WTC11 (cell line): ENCODE data around the gene HEPHL1. TPM values are rescaled to one million over a fixed set of nuclear protein-coding genes. Genes with fewer than 3 reads are reported as not detected.

Source experiments
- ATAC-seq: fragments of 200-7000 bp; cut with Tn5 transposase; 2 replicates; pipeline ENCODE4 v1.10.0; 2021; ENCODE audit warnings: mild to moderate bottlenecking, moderate library complexity
- CTCF ChIA-PET: fragments of 300-600 bp; sonication (Branson Sonifier 250); formaldehyde crosslinking; loops from one replicate; lab custom pipeline; 2021; ENCODE audit warnings: antibody characterized with exemption; lab: Charles Lee
- POLR2A ChIA-PET: fragments of 350-600 bp; sonication (Branson Sonifier 250); formaldehyde crosslinking; loops from one replicate; lab custom pipeline; 2021; ENCODE audit warnings: antibody characterized with exemption; lab: Charles Lee
- DNase-seq: peaks from one replicate; pipeline ENCODE4 v3.0.0; 2021; ENCODE audit warnings: low spot score
- H3K27ac Mint-ChIP-seq: 2 replicates; pipeline ENCODE4 v1.8.0; 2021; ENCODE audit warnings: mixed read lengths
- H3K27me3 Mint-ChIP-seq: 2 replicates; pipeline ENCODE4 v1.8.0; 2021; ENCODE audit warnings: low read depth, mild to moderate bottlenecking, moderate library complexity, mixed read lengths
- H3K36me3 Mint-ChIP-seq: 2 replicates; pipeline ENCODE4 v1.8.0; 2021; ENCODE audit warnings: mixed read lengths
- H3K4me1 Mint-ChIP-seq: 2 replicates; pipeline ENCODE4 v1.8.0; 2022; ENCODE audit warnings: mixed read lengths
- H3K4me3 Mint-ChIP-seq: 2 replicates; pipeline ENCODE4 v1.8.0; 2021; ENCODE audit warnings: mild to moderate bottlenecking, moderate library complexity, mixed read lengths
- H3K9me3 Mint-ChIP-seq: 2 replicates; pipeline ENCODE4 v1.8.0; 2021; ENCODE audit warnings: mixed read lengths
- CREB1 ChIP-seq: sonication (generic); formaldehyde crosslinking; IDR thresholded peaks from 2 replicates; pipeline ENCODE4 v1.8.0; 2023; ENCODE audit warnings: mild to moderate bottlenecking, missing genetic modification reagents
- EMX1 ChIP-seq: fragments of 250-450 bp; sonication (Bioruptor Pico); IDR thresholded peaks from 2 replicates; pipeline ENCODE4 v1.8.0; 2021; ENCODE audit warnings: mild to moderate bottlenecking
- JUN ChIP-seq: sonication (generic); formaldehyde crosslinking; IDR thresholded peaks from 2 replicates; pipeline ENCODE4 v1.8.0; 2023; ENCODE audit warnings: mild to moderate bottlenecking, missing genetic modification reagents
- NFYB ChIP-seq: sonication (generic); formaldehyde crosslinking; conservative IDR thresholded peaks from 2 replicates; pipeline ENCODE4 v1.8.0; 2022; ENCODE audit warnings: low read depth, missing genetic modification reagents
- SOX15 ChIP-seq: fragments of 250-450 bp; sonication (Bioruptor Pico); IDR thresholded peaks from 2 replicates; pipeline ENCODE4 v1.9.0; 2021; ENCODE audit warnings: mild to moderate bottlenecking
- TCF7 ChIP-seq: sonication (generic); formaldehyde crosslinking; IDR thresholded peaks from 2 replicates; pipeline ENCODE4 v1.8.0; 2022; ENCODE audit warnings: mild to moderate bottlenecking, low read depth, missing genetic modification reagents, moderate library complexity
- TEAD1 ChIP-seq: sonication (generic); formaldehyde crosslinking; IDR thresholded peaks from 2 replicates; pipeline ENCODE4 v1.8.0; 2022; ENCODE audit warnings: mild to moderate bottlenecking, missing genetic modification reagents
- TP53 ChIP-seq: sonication (generic); formaldehyde crosslinking; IDR thresholded peaks from 2 replicates; pipeline ENCODE4 v1.8.1; 2023; ENCODE audit warnings: mild to moderate bottlenecking, missing genetic modification reagents
- ZNF121 ChIP-seq: sonication (generic); formaldehyde crosslinking; IDR thresholded peaks from 2 replicates; pipeline ENCODE4 v1.8.0; 2023; ENCODE audit warnings: missing genetic modification reagents
- ZNF263 ChIP-seq: sonication (generic); formaldehyde crosslinking; IDR thresholded peaks from 2 replicates; pipeline ENCODE4 v1.8.1; 2022; ENCODE audit warnings: low read depth, mild to moderate bottlenecking, moderate library complexity, missing genetic modification reagents
- ZNF416 ChIP-seq: fragments of 250-450 bp; sonication (Bioruptor Pico); IDR thresholded peaks from 2 replicates; pipeline ENCODE4 v1.9.0; 2021; ENCODE audit warnings: mild to moderate bottlenecking, inconsistent platforms
- ZNF423 ChIP-seq: fragments of 250-450 bp; sonication (Bioruptor Pico); IDR thresholded peaks from 2 replicates; pipeline ENCODE4 v2.1.2; 2022; ENCODE audit warnings: mild to moderate bottlenecking, moderate library complexity
- total RNA-seq: library from RNA; stranded (reverse); gene quantifications from 3 replicates; pipeline ENCODE4 v1.2.3, GENCODE V29; 2021
- TF ChIP-seq, protein P1 (sequence below): fragments of 200-600 bp; IDR thresholded peaks from 2 replicates; pipeline ENCODE4 v1.8.0; 2022; ENCODE audit warnings: antibody characterized with exemption
- TF ChIP-seq, protein P2 (sequence below): sonication (generic); formaldehyde crosslinking; IDR thresholded peaks from 2 replicates; pipeline ENCODE4 v1.8.1; 2023; ENCODE audit warnings: mild to moderate bottlenecking, missing genetic modification reagents, borderline replicate concordance
- TF ChIP-seq, protein P3 (sequence below): sonication (generic); formaldehyde crosslinking; IDR thresholded peaks from 2 replicates; pipeline ENCODE4 v1.8.0; 2022; ENCODE audit warnings: mild to moderate bottlenecking, missing genetic modification reagents
- TF ChIP-seq, protein P4 (sequence below): sonication (generic); formaldehyde crosslinking; IDR thresholded peaks from 2 replicates; pipeline ENCODE4 v1.8.0; 2023; ENCODE audit warnings: missing genetic modification reagents
- TF ChIP-seq, protein P5 (sequence below): fragments of 250-450 bp; sonication (Bioruptor Pico); IDR thresholded peaks from 2 replicates; pipeline ENCODE4 v2.1.2; 2022; ENCODE audit warnings: mild to moderate bottlenecking, moderate library complexity

HEPHL1 gene
- total RNA-seq, 1 experiment from 2014 or later, result 0.13 TPM

DNA sequence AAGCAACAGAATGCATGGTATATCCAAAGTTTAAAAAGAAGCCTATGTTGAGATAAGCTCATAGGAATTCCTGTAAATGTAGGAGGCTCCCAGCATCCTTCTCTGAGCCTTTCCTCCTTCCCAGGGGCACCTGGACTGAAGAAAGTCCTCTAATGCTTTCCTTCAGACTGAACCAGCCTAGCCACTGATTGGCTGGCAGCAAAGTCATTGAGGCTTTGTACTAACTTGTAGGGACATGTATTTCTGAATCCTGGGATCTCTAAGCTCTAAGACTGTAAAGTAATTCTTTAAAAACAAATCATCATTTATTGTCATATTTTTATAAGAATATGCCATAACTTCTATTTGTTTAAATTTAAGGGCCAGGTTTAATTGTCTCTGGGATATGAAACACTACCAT, 83.6 kb downstream of the HEPHL1 start:
- DNase-seq, result no peak
- ChIA-PET CTCF (interaction anchor here (1.1 kb wide), 1 partner anchor 209 kb away, joined by 5 read pairs; no protein-coding TSS in a partner anchor), POLR2A (interaction anchor here (1.2 kb wide), 1 partner anchor 24 kb away, joined by 3 read pairs; the partner anchor contains the start of gene PANX1)
- no peak overlapping the region for H3K4me3 Mint-ChIP-seq
- peaks cover 15% of the 10 kb centered on the region for H3K4me1 Mint-ChIP-seq
- no peak overlapping the region for H3K27ac Mint-ChIP-seq
- TF ChIP-seq JUN (CRISPR knock-in tag) (no peak), TEAD1 (CRISPR knock-in tag) (no peak), EMX1 (CRISPR knock-in tag) (no peak)
- TF ChIP-seq, protein P1, sequence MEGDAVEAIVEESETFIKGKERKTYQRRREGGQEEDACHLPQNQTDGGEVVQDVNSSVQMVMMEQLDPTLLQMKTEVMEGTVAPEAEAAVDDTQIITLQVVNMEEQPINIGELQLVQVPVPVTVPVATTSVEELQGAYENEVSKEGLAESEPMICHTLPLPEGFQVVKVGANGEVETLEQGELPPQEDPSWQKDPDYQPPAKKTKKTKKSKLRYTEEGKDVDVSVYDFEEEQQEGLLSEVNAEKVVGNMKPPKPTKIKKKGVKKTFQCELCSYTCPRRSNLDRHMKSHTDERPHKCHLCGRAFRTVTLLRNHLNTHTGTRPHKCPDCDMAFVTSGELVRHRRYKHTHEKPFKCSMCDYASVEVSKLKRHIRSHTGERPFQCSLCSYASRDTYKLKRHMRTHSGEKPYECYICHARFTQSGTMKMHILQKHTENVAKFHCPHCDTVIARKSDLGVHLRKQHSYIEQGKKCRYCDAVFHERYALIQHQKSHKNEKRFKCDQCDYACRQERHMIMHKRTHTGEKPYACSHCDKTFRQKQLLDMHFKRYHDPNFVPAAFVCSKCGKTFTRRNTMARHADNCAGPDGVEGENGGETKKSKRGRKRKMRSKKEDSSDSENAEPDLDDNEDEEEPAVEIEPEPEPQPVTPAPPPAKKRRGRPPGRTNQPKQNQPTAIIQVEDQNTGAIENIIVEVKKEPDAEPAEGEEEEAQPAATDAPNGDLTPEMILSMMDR, result no peak
- TF ChIP-seq, protein P2, sequence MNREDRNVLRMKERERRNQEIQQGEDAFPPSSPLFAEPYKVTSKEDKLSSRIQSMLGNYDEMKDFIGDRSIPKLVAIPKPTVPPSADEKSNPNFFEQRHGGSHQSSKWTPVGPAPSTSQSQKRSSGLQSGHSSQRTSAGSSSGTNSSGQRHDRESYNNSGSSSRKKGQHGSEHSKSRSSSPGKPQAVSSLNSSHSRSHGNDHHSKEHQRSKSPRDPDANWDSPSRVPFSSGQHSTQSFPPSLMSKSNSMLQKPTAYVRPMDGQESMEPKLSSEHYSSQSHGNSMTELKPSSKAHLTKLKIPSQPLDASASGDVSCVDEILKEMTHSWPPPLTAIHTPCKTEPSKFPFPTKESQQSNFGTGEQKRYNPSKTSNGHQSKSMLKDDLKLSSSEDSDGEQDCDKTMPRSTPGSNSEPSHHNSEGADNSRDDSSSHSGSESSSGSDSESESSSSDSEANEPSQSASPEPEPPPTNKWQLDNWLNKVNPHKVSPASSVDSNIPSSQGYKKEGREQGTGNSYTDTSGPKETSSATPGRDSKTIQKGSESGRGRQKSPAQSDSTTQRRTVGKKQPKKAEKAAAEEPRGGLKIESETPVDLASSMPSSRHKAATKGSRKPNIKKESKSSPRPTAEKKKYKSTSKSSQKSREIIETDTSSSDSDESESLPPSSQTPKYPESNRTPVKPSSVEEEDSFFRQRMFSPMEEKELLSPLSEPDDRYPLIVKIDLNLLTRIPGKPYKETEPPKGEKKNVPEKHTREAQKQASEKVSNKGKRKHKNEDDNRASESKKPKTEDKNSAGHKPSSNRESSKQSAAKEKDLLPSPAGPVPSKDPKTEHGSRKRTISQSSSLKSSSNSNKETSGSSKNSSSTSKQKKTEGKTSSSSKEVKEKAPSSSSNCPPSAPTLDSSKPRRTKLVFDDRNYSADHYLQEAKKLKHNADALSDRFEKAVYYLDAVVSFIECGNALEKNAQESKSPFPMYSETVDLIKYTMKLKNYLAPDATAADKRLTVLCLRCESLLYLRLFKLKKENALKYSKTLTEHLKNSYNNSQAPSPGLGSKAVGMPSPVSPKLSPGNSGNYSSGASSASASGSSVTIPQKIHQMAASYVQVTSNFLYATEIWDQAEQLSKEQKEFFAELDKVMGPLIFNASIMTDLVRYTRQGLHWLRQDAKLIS (CRISPR knock-in tag), result no peak
- peaks cover 26% of the 10 kb centered on the region for H3K36me3 Mint-ChIP-seq
- peaks cover 53% of the 10 kb centered on the region for H3K9me3 Mint-ChIP-seq
- ATAC-seq, result no peak
- H3K27me3 Mint-ChIP-seq, result no peaks in the 10 kb centered on the region

DNA sequence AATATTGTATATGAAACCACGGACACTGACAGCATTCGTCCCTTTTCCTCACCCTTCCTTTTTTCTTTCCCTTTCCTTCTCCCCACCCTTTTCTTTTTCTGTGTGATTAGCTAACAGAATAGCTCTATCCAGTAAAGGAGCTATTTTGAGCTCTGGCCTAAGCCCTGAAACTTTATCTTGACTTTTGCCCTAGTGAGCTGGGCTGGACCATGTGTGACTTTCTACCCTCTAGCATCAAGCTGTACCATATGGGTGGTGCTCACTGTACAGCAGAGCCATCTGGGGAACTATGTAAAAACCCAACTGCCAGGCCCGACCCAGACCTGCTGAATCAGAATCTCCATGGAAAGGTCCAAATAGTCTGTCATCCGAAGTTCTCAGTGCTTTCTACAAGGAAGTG, 85.6 kb downstream of the HEPHL1 start:
- Mint-ChIP-seq H3K4me3 (no peak overlapping the region), H3K36me3 (peaks cover 13% of the 10 kb centered on the region), H3K27me3 (no peaks in the 10 kb centered on the region), H3K4me1 (peaks cover 15% of the 10 kb centered on the region), H3K27ac (peak overlapping the region; percentile 61; the same call in 1 of the 2 replicates), H3K9me3 (peaks cover 41% of the 10 kb centered on the region)
- DNase-seq (no peak), ATAC-seq (no peak)
- TF ChIP-seq, protein P3, sequence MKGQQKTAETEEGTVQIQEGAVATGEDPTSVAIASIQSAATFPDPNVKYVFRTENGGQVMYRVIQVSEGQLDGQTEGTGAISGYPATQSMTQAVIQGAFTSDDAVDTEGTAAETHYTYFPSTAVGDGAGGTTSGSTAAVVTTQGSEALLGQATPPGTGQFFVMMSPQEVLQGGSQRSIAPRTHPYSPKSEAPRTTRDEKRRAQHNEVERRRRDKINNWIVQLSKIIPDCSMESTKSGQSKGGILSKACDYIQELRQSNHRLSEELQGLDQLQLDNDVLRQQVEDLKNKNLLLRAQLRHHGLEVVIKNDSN (CRISPR knock-in tag), result no peak
- TF ChIP-seq ZNF423 (CRISPR knock-in tag) (no peak), ZNF263 (CRISPR knock-in tag) (no peak), TP53 (CRISPR knock-in tag) (no peak), ZNF121 (CRISPR knock-in tag) (no peak), TEAD1 (CRISPR knock-in tag) (no peak), TCF7 (no peak), ZNF416 (CRISPR knock-in tag) (no peak), CREB1 (no peak), NFYB (CRISPR knock-in tag) (no peak), SOX15 (CRISPR knock-in tag) (no peak), EMX1 (CRISPR knock-in tag) (no peak)
- TF ChIP-seq, protein P4, sequence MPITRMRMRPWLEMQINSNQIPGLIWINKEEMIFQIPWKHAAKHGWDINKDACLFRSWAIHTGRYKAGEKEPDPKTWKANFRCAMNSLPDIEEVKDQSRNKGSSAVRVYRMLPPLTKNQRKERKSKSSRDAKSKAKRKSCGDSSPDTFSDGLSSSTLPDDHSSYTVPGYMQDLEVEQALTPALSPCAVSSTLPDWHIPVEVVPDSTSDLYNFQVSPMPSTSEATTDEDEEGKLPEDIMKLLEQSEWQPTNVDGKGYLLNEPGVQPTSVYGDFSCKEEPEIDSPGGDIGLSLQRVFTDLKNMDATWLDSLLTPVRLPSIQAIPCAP, result no peak
- TF ChIP-seq, protein P5, sequence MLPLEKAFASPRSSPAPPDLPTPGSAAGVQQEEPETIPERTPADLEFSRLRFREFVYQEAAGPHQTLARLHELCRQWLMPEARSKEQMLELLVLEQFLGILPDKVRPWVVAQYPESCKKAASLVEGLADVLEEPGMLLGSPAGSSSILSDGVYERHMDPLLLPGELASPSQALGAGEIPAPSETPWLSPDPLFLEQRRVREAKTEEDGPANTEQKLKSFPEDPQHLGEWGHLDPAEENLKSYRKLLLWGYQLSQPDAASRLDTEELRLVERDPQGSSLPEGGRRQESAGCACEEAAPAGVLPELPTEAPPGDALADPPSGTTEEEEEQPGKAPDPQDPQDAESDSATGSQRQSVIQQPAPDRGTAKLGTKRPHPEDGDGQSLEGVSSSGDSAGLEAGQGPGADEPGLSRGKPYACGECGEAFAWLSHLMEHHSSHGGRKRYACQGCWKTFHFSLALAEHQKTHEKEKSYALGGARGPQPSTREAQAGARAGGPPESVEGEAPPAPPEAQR (CRISPR knock-in tag), result no peak
- CTCF ChIA-PET, result no interaction called here
- POLR2A ChIA-PET, result interaction anchor here (0.8 kb wide), 1 partner anchor 373 kb away, joined by 4 read pairs; no protein-coding TSS in a partner anchor
